SK-N-SH treated with all-trans-retinoic acid at 6 μM for 48 hours (cell line): Measurements from ENCODE around the gene AGPS.

Experiments used
- ATAC-seq: fragments of 200-7000 bp; cut with Tn5 transposase; 3 replicates; pipeline ENCODE4 v1.9.1; 2020; ENCODE audit warnings: mild to moderate bottlenecking, moderate library complexity
- ARNTL ChIP-seq: fragments of 450-650 bp; formaldehyde crosslinking; IDR thresholded peaks from 2 replicates; pipeline ENCODE4 v1.5.0; 2020; ENCODE audit warnings: low read depth, mild to moderate bottlenecking, moderate library complexity, borderline replicate concordance
- BACH2 ChIP-seq: fragments of 250-450 bp; sonication (Bioruptor Pico); IDR thresholded peaks from 2 replicates; pipeline ENCODE4 v1.9.0; 2021; ENCODE audit warnings: mild to moderate bottlenecking, borderline replicate concordance
- CSDC2 ChIP-seq: fragments of 250-450 bp; sonication (Bioruptor Pico); IDR thresholded peaks from 2 replicates; pipeline ENCODE4 v1.5.0; 2020; ENCODE audit warnings: mild to moderate bottlenecking, moderate library complexity
- ESRRG ChIP-seq: fragments of 250-450 bp; sonication (Bioruptor Pico); IDR thresholded peaks from 2 replicates; pipeline ENCODE4 v1.6.1; 2021; ENCODE audit warnings: mild to moderate bottlenecking
- GLIS3 ChIP-seq: fragments of 250-450 bp; sonication (Bioruptor Pico); IDR thresholded peaks from 2 replicates; pipeline ENCODE4 v1.5.0; 2020; ENCODE audit warnings: mild to moderate bottlenecking, moderate library complexity
- ISL1 ChIP-seq: fragments of 250-450 bp; sonication (Bioruptor Pico); IDR thresholded peaks from 2 replicates; pipeline ENCODE4 v2.1.2; 2022; ENCODE audit warnings: mild to moderate bottlenecking, moderate library complexity
- OSR1 ChIP-seq: fragments of 250-450 bp; sonication (Bioruptor Pico); IDR thresholded peaks from 2 replicates; pipeline ENCODE4 v1.8.0; 2022; ENCODE audit warnings: moderate library complexity, mild to moderate bottlenecking, inconsistent platforms
- PPARA ChIP-seq: fragments of 250-450 bp; sonication (Bioruptor Pico); IDR thresholded peaks from 2 replicates; pipeline ENCODE4 v1.5.0; 2020; ENCODE audit warnings: mild to moderate bottlenecking, borderline replicate concordance
- RARB ChIP-seq: fragments of 250-450 bp; sonication (Bioruptor Pico); IDR thresholded peaks from 2 replicates; pipeline ENCODE4 v1.8.0; 2021; ENCODE audit warnings: mild to moderate bottlenecking, moderate library complexity
- SNAI2 ChIP-seq: fragments of 250-450 bp; sonication (Bioruptor Pico); IDR thresholded peaks from 2 replicates; pipeline ENCODE4 v1.5.0; 2020; ENCODE audit warnings: mild to moderate bottlenecking, moderate library complexity
- TCF4 ChIP-seq: fragments of 250-450 bp; sonication (Bioruptor Pico); IDR thresholded peaks from 2 replicates; pipeline ENCODE4 v1.8.0; 2021; ENCODE audit warnings: mild to moderate bottlenecking, moderate library complexity, borderline replicate concordance
- TOX ChIP-seq: fragments of 250-450 bp; sonication (Bioruptor Pico); IDR thresholded peaks from 2 replicates; pipeline ENCODE4 v1.8.0; 2021; ENCODE audit warnings: mild to moderate bottlenecking, moderate library complexity, borderline replicate concordance
- ZC3H10 ChIP-seq: fragments of 250-450 bp; sonication (Bioruptor Pico); IDR thresholded peaks from 2 replicates; pipeline ENCODE4 v1.5.1; 2021; ENCODE audit warnings: mild to moderate bottlenecking, moderate library complexity
- ZFP30 ChIP-seq: fragments of 450-650 bp; formaldehyde crosslinking; IDR thresholded peaks from 2 replicates; pipeline ENCODE4 v1.5.0; 2022; ENCODE audit warnings: mild to moderate bottlenecking, moderate library complexity
- ZNF70 ChIP-seq: fragments of 450-650 bp; formaldehyde crosslinking; IDR thresholded peaks from 2 replicates; pipeline ENCODE4 v1.5.0; 2020; ENCODE audit warnings: mild to moderate bottlenecking, moderate library complexity
- ZNF8 ChIP-seq: fragments of 450-650 bp; formaldehyde crosslinking; IDR thresholded peaks from 2 replicates; pipeline ENCODE4 v1.5.0; 2020; ENCODE audit warnings: mild to moderate bottlenecking, moderate library complexity
- TF ChIP-seq, protein P1 (sequence below): fragments of 250-450 bp; sonication (Bioruptor Pico); IDR thresholded peaks from 2 replicates; pipeline ENCODE4 v1.5.1; 2020; ENCODE audit warnings: low read depth, mild to moderate bottlenecking, moderate library complexity
- TF ChIP-seq, protein P2 (sequence below): fragments of 250-450 bp; sonication (Bioruptor Pico); IDR thresholded peaks from 2 replicates; pipeline ENCODE4 v1.8.0; 2020; ENCODE audit warnings: mild to moderate bottlenecking, moderate library complexity, borderline replicate concordance
- TF ChIP-seq, protein P3 (sequence below): fragments of 250-450 bp; sonication (Bioruptor Pico); IDR thresholded peaks from 2 replicates; pipeline ENCODE4 v1.5.0; 2020; ENCODE audit warnings: mild to moderate bottlenecking, moderate library complexity

Gene AGPS

GRCh38 chr2:177344316-177344715 lies 48.3 kb upstream of the AGPS start (continued):
- TF ChIP-seq, protein P1, sequence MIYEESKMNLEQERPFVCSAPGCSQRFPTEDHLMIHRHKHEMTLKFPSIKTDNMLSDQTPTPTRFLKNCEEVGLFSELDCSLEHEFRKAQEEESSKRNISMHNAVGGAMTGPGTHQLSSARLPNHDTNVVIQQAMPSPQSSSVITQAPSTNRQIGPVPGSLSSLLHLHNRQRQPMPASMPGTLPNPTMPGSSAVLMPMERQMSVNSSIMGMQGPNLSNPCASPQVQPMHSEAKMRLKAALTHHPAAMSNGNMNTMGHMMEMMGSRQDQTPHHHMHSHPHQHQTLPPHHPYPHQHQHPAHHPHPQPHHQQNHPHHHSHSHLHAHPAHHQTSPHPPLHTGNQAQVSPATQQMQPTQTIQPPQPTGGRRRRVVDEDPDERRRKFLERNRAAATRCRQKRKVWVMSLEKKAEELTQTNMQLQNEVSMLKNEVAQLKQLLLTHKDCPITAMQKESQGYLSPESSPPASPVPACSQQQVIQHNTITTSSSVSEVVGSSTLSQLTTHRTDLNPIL, result no peak
- TF ChIP-seq TCF4 (CRISPR knock-in tag) (no peak), ZC3H10 (CRISPR knock-in tag) (no peak)

DNA sequence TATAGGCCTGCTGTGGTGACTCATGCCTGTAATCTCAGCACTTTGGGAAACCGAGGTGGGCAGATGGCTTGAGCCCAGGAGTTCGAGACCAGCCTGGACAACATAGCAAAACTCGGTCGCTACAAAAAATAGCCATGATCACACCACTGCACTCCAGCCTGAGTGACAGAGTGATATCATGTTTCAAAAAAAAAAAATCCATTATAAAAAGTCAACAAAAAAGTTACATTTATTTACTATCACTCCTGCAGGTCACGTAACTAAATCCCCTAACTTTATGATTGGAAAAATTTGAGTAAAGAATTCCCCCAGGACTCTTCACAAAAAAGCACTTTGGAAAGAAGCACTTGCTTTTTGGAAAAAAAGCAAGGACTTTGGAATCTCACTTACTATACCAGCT lies 46.4 kb upstream of the AGPS start:
- no peak for ATAC-seq
- TF ChIP-seq GLIS3, result no peak
- TF ChIP-seq ZNF8 (CRISPR knock-in tag), result no peak
- no peak for TF ChIP-seq ARNTL (CRISPR knock-in tag)
- TF ChIP-seq, protein P1, result no peak
- TF ChIP-seq, protein P2, sequence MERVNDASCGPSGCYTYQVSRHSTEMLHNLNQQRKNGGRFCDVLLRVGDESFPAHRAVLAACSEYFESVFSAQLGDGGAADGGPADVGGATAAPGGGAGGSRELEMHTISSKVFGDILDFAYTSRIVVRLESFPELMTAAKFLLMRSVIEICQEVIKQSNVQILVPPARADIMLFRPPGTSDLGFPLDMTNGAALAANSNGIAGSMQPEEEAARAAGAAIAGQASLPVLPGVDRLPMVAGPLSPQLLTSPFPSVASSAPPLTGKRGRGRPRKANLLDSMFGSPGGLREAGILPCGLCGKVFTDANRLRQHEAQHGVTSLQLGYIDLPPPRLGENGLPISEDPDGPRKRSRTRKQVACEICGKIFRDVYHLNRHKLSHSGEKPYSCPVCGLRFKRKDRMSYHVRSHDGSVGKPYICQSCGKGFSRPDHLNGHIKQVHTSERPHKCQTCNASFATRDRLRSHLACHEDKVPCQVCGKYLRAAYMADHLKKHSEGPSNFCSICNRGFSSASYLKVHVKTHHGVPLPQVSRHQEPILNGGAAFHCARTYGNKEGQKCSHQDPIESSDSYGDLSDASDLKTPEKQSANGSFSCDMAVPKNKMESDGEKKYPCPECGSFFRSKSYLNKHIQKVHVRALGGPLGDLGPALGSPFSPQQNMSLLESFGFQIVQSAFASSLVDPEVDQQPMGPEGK (CRISPR knock-in tag), result no peak
- no peak for TF ChIP-seq RARB
- TF ChIP-seq BACH2 (CRISPR knock-in tag), result no peak
- TF ChIP-seq ESRRG (CRISPR knock-in tag), result no peak

- ATAC-seq, result no peak
- TF ChIP-seq GLIS3 (no peak), TCF4 (CRISPR knock-in tag) (no peak), ZNF70 (no peak), PPARA (no peak), ZC3H10 (CRISPR knock-in tag) (no peak), ARNTL (CRISPR knock-in tag) (no peak), OSR1 (no peak), CSDC2 (no peak), TOX (no peak), ZFP30 (CRISPR knock-in tag) (no peak), RARB (no peak), ZNF8 (CRISPR knock-in tag) (no peak), SNAI2 (CRISPR knock-in tag) (no peak), ESRRG (CRISPR knock-in tag) (no peak)
- TF ChIP-seq, protein P2 (CRISPR knock-in tag), result no peak
- TF ChIP-seq, protein P3, sequence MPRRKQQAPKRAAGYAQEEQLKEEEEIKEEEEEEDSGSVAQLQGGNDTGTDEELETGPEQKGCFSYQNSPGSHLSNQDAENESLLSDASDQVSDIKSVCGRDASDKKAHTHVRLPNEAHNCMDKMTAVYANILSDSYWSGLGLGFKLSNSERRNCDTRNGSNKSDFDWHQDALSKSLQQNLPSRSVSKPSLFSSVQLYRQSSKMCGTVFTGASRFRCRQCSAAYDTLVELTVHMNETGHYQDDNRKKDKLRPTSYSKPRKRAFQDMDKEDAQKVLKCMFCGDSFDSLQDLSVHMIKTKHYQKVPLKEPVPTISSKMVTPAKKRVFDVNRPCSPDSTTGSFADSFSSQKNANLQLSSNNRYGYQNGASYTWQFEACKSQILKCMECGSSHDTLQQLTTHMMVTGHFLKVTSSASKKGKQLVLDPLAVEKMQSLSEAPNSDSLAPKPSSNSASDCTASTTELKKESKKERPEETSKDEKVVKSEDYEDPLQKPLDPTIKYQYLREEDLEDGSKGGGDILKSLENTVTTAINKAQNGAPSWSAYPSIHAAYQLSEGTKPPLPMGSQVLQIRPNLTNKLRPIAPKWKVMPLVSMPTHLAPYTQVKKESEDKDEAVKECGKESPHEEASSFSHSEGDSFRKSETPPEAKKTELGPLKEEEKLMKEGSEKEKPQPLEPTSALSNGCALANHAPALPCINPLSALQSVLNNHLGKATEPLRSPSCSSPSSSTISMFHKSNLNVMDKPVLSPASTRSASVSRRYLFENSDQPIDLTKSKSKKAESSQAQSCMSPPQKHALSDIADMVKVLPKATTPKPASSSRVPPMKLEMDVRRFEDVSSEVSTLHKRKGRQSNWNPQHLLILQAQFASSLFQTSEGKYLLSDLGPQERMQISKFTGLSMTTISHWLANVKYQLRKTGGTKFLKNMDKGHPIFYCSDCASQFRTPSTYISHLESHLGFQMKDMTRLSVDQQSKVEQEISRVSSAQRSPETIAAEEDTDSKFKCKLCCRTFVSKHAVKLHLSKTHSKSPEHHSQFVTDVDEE (CRISPR knock-in tag), result no peak
Measured at GRCh38 chr2:177347570-177347969, 45.0 kb upstream of the AGPS start.

DNA sequence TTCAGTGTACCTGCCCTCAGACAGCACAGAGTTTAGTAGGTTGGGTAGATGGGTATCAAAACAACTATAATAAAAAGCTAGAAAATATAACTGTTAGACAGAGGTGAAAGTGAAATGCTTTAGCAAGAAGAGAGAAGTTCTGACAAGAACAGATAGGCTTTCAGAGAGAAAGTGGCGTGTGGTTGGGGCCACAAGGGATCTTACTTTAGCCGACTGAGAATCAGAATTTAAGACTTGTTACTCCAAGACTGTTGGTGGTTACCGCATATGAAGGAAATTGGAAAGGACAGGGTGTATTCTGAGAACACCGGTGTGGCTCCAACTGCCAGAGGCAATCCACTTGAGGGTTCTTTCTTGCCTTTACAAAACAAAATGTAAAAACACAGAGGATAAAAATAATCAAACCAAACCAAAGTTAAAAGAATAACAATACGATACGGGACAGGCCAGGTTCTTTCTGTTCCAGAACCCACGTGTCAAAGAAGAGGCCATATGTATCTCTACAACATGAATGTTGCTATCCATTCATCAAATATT lies 44.4 kb upstream of the AGPS start:
- no peak for ATAC-seq
- TF ChIP-seq CSDC2, result no peak
- TF ChIP-seq OSR1, result no peak
- no peak for TF ChIP-seq ISL1 (CRISPR knock-in tag)
- no peak for TF ChIP-seq SNAI2 (CRISPR knock-in tag)
- TF ChIP-seq PPARA, result no peak
- TF ChIP-seq ESRRG (CRISPR knock-in tag), result no peak
- TF ChIP-seq RARB, result no peak
- no peak for TF ChIP-seq TCF4 (CRISPR knock-in tag)
- TF ChIP-seq TOX, result no peak
- TF ChIP-seq GLIS3, result no peak
- TF ChIP-seq BACH2 (CRISPR knock-in tag), result no peak
- TF ChIP-seq, protein P1, result no peak
- TF ChIP-seq, protein P3 (CRISPR knock-in tag), result no peak
